ENCODE results near the gene BCL7B. TPM values are rescaled to one million over a fixed set of nuclear protein-coding genes. Genes with fewer than 3 reads are reported as not detected.

Gene BCL7B
- total and polyA plus RNA-seq, 2 of the 4 experiments (the other 2 are of a cell fraction): 7.2 to 51.3 TPM

GRCh38 chr7:73602721-73603651, 45.5 kb upstream of the BCL7B start:
- TF ChIP-seq RFX5 (IDR thresholded peaks at IDR 0.05; ENCODE audit: low read depth, low read length) (no peak), MAFK (IDR thresholded peaks at IDR 0.05; ENCODE audit: low read depth, low read length) (no peak), MXI1 (IDR thresholded peaks at IDR 0.05; ENCODE audit: borderline replicate concordance, low read depth, low read length) (no peak), MAZ (IDR thresholded peaks at IDR 0.05; ENCODE audit: borderline replicate concordance, low read depth, low read length) (no peak), SMC3 (IDR thresholded peaks at IDR 0.05; ENCODE audit: low read depth, low read length) (no peak), POLR2A (IDR thresholded peaks at IDR 0.05; ENCODE audit: low read depth, low read length) (no peak)
- Histone ChIP-seq H3K4me3 (ENCODE audit: insufficient read depth, low read depth, low read length) (no peak overlapping the region), H4K20me1 (ENCODE audit: insufficient read depth, low read length) (no peaks in the 10 kb centered on the region; the same call in 1 of the 2 replicates), H3K27me3 (ENCODE audit: control insufficient read depth, insufficient read depth, low read length) (peaks cover 19% of the 10 kb centered on the region), H3K36me3 (ENCODE audit: control insufficient read depth, insufficient read depth, low read length) (no peaks in the 10 kb centered on the region), H3K56ac (ENCODE audit: extremely low read depth, insufficient read depth, low read length) (no peak overlapping the region), H2AFZ (replicated peaks; ENCODE audit: low read length, poor library complexity) (peak overlapping the region; percentile 58), H3K9me3 (ENCODE audit: control insufficient read depth, insufficient read depth, low read length) (no peaks in the 10 kb centered on the region), H2AK9ac (replicated peaks; ENCODE audit: low read depth, low read length, poor library complexity) (peak overlapping the region; percentile 66), H2AK5ac (ENCODE audit: low read depth, low read length) (no peak overlapping the region), H3K4ac (ENCODE audit: low read depth, low read length) (no peak overlapping the region), H3K9me1 (ENCODE audit: insufficient read depth, low read length) (no peaks in the 10 kb centered on the region), H2BK20ac (ENCODE audit: low read depth, low read length) (no peak overlapping the region), H3K18ac (ENCODE audit: low read depth, low read length) (no peak overlapping the region), H3K9ac (ENCODE audit: low read depth, low read length) (no peak overlapping the region), H3K4me2 (ENCODE audit: low read depth, low read length) (no peak overlapping the region), H2BK15ac (ENCODE audit: low read depth, low read length) (no peak overlapping the region), H2BK5ac (ENCODE audit: low read depth, low read length, poor library complexity, severe bottlenecking) (no peak overlapping the region), H2BK120ac (ENCODE audit: low read depth, low read length) (no peak overlapping the region), H4K8ac (ENCODE audit: low read depth in 2 of 2, low read length in 2 of 2) (no peak overlapping the region), H3K23ac (ENCODE audit: low read depth, low read length) (no peak overlapping the region), H3K27ac (ENCODE audit: insufficient read depth, low read length) (no peak overlapping the region), H3K14ac (replicated peaks; ENCODE audit: low read depth, low read length) (no peak overlapping the region), H3K79me1 (ENCODE audit: low read depth in 1 of 2, low read length in 2 of 2) (no peaks in the 10 kb centered on the region), H3K4me1 (ENCODE audit: control insufficient read depth, insufficient read depth, low read length) (no peaks in the 10 kb centered on the region), H4K5ac (ENCODE audit: low read depth, low read length) (no peak overlapping the region), H4K91ac (ENCODE audit: insufficient read depth, low read depth, low read length) (no peak overlapping the region)
- POLR2A ChIA-PET (ENCODE audit: unreplicated experiment): no interaction called here
- no TSS peak for BruUV-seq (replicated peaks)
- ATAC-seq (ENCODE audit: low read depth): no peak
- CTCF ChIA-PET: interaction anchor here (0.7 to 1.8 kb wide), 2 partner anchors 38 to 123 kb away, joined by 3 to 7 read pairs; no protein-coding TSS in a partner anchor
- in situ Hi-C loops (cut with MboI; ENCODE audit: low sequenced_read_pairs) (no loop called here), intact Hi-C loops (cut with micrococcal nuclease) (no loop called here), dilution Hi-C loops (cut with HindIII; ENCODE audit: low sequenced_read_pairs, unreplicated experiment) (no loop called here)
- DNase-seq: no peak
- WGBS, 2 experiments (ENCODE audit: extremely low coverage in 2 of 2, insufficient read length in 1 of 2): 76% methylated on average over 9 of the region's 22 CpGs; no CpG with 5 or more reads in 1 of the 2 experiments
